Astrocyte (in vitro differentiated cells and primary cell): Measurements from ENCODE around the gene SUN5. TPM values are rescaled to one million over a fixed set of nuclear protein-coding genes. Genes with fewer than 3 reads are reported as not detected.

Experiments used
- DNase-seq: peaks from one replicate; pipeline ENCODE4 v3.0.0-alpha.2; 2010; ENCODE audit warnings: low read depth
- FAIRE-seq: peaks from 2 replicates; lab custom pipeline; 2011; peaks lifted over from hg19 to GRCh38; lab: Jason Lieb, UNC
- H2AFZ ChIP-seq: 2 replicates; pipeline ENCODE4 v1.6.0; 2012; ENCODE audit warnings: low read depth, low read length, inconsistent platforms
- H3K27ac ChIP-seq: 2 replicates; pipeline ENCODE4 v1.5.1; 2011; ENCODE audit warnings: low read depth, low read length, inconsistent platforms
- H3K27me3 ChIP-seq: 2 replicates; pipeline ENCODE4 v1.6.0; 2011; ENCODE audit warnings: low read length, inconsistent platforms; ENCODE audit not compliant: insufficient read depth
- H3K36me3 ChIP-seq: 2 replicates; pipeline ENCODE4 v1.5.1; 2011; ENCODE audit warnings: low read length, inconsistent platforms; ENCODE audit not compliant: insufficient read depth
- H3K4me1 ChIP-seq: 2 replicates; pipeline ENCODE4 v1.5.1; 2011; ENCODE audit warnings: low read length, inconsistent platforms; ENCODE audit not compliant: insufficient read depth
- H3K4me2 ChIP-seq: 2 replicates; pipeline ENCODE4 v1.6.0; 2012; ENCODE audit warnings: low read length, inconsistent platforms
- H3K4me3 ChIP-seq: 2 replicates; pipeline ENCODE4 v1.5.1; 2011; ENCODE audit warnings: low read depth, mild to moderate bottlenecking, low read length, inconsistent platforms; ENCODE audit not compliant: insufficient read depth
- H3K79me2 ChIP-seq: 2 replicates; pipeline ENCODE4 v1.6.0; 2012; ENCODE audit warnings: mild to moderate bottlenecking, low read length, inconsistent platforms; ENCODE audit not compliant: insufficient read depth
- H3K9ac ChIP-seq: 2 replicates; pipeline ENCODE4 v1.6.0; 2012; ENCODE audit warnings: mild to moderate bottlenecking, low read length, inconsistent platforms
- H3K9me3 ChIP-seq: 2 replicates; pipeline ENCODE4 v1.5.1; 2012; ENCODE audit warnings: low read depth, mild to moderate bottlenecking, low read length, inconsistent platforms; ENCODE audit not compliant: insufficient read depth
- H4K20me1 ChIP-seq: 2 replicates; pipeline ENCODE4 v1.6.0; 2012; ENCODE audit warnings: low read length, inconsistent platforms; ENCODE audit not compliant: insufficient read depth
- H3K27ac Mint-ChIP-seq: one replicate; pipeline ENCODE4 v1.8.0; 2021; ENCODE audit warnings: mild to moderate bottlenecking, mixed read lengths; ENCODE audit not compliant: unreplicated experiment
- H3K27me3 Mint-ChIP-seq: one replicate; pipeline ENCODE4 v1.8.0; 2021; ENCODE audit warnings: low read depth, mixed read lengths; ENCODE audit not compliant: unreplicated experiment
- H3K36me3 Mint-ChIP-seq: one replicate; pipeline ENCODE4 v1.8.0; 2021; ENCODE audit warnings: low read depth, mixed read lengths; ENCODE audit not compliant: unreplicated experiment
- H3K4me1 Mint-ChIP-seq: one replicate; pipeline ENCODE4 v1.8.0; 2021; ENCODE audit warnings: low read depth, mixed read lengths; ENCODE audit not compliant: unreplicated experiment
- H3K4me3 Mint-ChIP-seq: one replicate; pipeline ENCODE4 v1.8.0; 2021; ENCODE audit warnings: mild to moderate bottlenecking, moderate library complexity, mixed read lengths; ENCODE audit not compliant: unreplicated experiment
- H3K9me3 Mint-ChIP-seq: one replicate; pipeline ENCODE4 v1.8.0; 2021; ENCODE audit warnings: mild to moderate bottlenecking, mixed read lengths; ENCODE audit not compliant: unreplicated experiment
- EZH2 ChIP-seq: IDR thresholded peaks from 2 replicates; pipeline ENCODE4 v1.6.1; 2012; ENCODE audit warnings: mild to moderate bottlenecking, low read length, inconsistent platforms; ENCODE audit not compliant: insufficient read depth
- total RNA-seq: library from RNA; stranded (reverse); gene quantifications from 2 replicates; pipeline ENCODE4 v1.2.1, GENCODE V29; 2021
- TF ChIP-seq, protein P1 (sequence below): IDR thresholded peaks from 2 replicates; pipeline ENCODE4 v1.5.1; 2011; ENCODE audit warnings: low read depth, mild to moderate bottlenecking, inconsistent platforms, low read length, moderate library complexity; ENCODE audit not compliant: insufficient read depth

SUN5 gene
- total RNA-seq, 1 donor from 2014 or later: not detected

GRCh38 chr20:32973077-32973717 is 31.0 kb downstream of the SUN5 start:
- Mint-ChIP-seq H3K27ac (no peak overlapping the region), H3K27me3 (peaks cover 11% of the 10 kb centered on the region), H3K4me1 (peaks cover 1% of the 10 kb centered on the region), H3K36me3 (peaks cover 3% of the 10 kb centered on the region), H3K9me3 (no peaks in the 10 kb centered on the region), H3K4me3 (no peak overlapping the region)
- Histone ChIP-seq H3K9ac (no peak overlapping the region), H3K9me3 (no peaks in the 10 kb centered on the region), H3K4me1 (peaks cover 3% of the 10 kb centered on the region), H3K4me3 (no peak overlapping the region), H3K79me2 (no peaks in the 10 kb centered on the region), H2AFZ (no peak overlapping the region), H4K20me1 (no peaks in the 10 kb centered on the region), H3K27ac (no peak overlapping the region), H3K4me2 (no peak overlapping the region), H3K36me3 (no peaks in the 10 kb centered on the region), H3K27me3 (no peaks in the 10 kb centered on the region)
- no peak for DNase-seq
- TF ChIP-seq EZH2: no peak
- TF ChIP-seq, protein P1, sequence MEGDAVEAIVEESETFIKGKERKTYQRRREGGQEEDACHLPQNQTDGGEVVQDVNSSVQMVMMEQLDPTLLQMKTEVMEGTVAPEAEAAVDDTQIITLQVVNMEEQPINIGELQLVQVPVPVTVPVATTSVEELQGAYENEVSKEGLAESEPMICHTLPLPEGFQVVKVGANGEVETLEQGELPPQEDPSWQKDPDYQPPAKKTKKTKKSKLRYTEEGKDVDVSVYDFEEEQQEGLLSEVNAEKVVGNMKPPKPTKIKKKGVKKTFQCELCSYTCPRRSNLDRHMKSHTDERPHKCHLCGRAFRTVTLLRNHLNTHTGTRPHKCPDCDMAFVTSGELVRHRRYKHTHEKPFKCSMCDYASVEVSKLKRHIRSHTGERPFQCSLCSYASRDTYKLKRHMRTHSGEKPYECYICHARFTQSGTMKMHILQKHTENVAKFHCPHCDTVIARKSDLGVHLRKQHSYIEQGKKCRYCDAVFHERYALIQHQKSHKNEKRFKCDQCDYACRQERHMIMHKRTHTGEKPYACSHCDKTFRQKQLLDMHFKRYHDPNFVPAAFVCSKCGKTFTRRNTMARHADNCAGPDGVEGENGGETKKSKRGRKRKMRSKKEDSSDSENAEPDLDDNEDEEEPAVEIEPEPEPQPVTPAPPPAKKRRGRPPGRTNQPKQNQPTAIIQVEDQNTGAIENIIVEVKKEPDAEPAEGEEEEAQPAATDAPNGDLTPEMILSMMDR: no peak
- no peak for FAIRE-seq

DNA sequence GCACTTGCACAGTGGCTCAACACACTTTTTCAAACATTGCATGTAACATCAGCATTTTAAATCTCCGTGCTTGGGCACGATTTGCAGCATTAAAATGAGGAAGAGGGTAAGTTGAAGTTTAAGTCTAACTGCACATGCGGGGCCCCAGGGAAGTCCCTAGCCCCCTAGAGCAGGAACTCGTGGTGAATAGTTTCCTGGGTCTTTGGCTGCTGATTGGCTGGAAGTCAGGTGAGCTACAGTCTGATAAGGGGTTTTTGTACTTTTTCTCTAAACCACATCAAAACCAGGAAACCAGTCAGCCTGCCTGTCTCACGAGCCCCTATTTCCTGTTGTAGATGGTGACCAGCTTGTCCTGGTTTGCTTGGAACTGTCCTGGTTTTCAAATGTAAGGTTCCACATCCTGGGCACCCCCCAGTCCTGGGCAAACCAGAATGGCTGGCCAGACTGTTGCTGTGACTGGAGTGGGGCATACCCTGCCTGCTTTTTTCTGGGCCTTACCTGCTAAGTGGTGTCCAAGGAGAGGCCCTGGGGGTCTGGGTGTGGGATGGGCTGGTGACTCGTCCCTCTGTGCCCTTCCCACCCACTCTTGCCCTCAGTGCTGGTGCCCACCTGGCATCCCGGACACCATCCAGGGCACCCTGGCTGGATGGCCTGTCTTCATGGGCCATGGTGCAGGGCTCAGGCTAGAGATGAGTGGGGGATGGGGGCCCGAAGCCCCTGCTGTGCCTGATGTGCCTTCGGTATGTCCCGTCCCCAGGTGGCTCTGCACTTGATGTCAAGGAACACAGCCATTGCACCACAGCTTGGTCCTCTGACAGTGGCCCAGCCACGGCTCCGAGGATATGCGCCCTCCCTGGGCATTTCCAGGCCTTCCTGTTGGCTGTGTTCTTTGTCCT is 31.8 kb downstream of the SUN5 start:
- peak overlapping the region; percentile 66 for H2AFZ ChIP-seq
- H3K36me3 ChIP-seq: no peaks in the 10 kb centered on the region
- Mint-ChIP-seq H3K27ac (no peak overlapping the region), H3K36me3 (peaks cover 3% of the 10 kb centered on the region), H3K4me3 (no peak overlapping the region), H3K27me3 (peaks cover 9% of the 10 kb centered on the region), H3K4me1 (peaks cover 1% of the 10 kb centered on the region), H3K9me3 (no peaks in the 10 kb centered on the region)
- H4K20me1 ChIP-seq: no peaks in the 10 kb centered on the region
- no peak overlapping the region for H3K4me3 ChIP-seq
- peaks cover 3% of the 10 kb centered on the region for H3K4me1 ChIP-seq
- no peaks in the 10 kb centered on the region for H3K79me2 ChIP-seq
- no peak overlapping the region for H3K9ac ChIP-seq
- no peak for TF ChIP-seq EZH2
- TF ChIP-seq, protein P1: no peak
- H3K27me3 ChIP-seq: no peaks in the 10 kb centered on the region
- no peak overlapping the region for H3K27ac ChIP-seq
- H3K4me2 ChIP-seq: peak overlapping the region; percentile 8
- FAIRE-seq (no peak), DNase-seq (no peak)
- no peaks in the 10 kb centered on the region for H3K9me3 ChIP-seq
